A549 (cell line): ENCODE data around the gene SNUPN.
"Not testable (repeated sequence)": the region's sequence is repeated elsewhere in the genome, so short reads cannot be mapped to it uniquely, and the experiment has no call there.

Experiments used
- CTCF ChIP-seq: fragments of >200 bp; sonication (Bioruptor Twin); formaldehyde crosslinking; IDR thresholded peaks from 3 replicates; pipeline ENCODE4 v1.5.1; 2016
- E2F6 ChIP-seq: IDR thresholded peaks from 2 replicates; pipeline ENCODE4 v1.6.1; 2012; ENCODE audit warnings: low read depth, borderline replicate concordance
- EHF ChIP-seq: fragments of 250-450 bp; sonication (Bioruptor Pico); IDR thresholded peaks from 2 replicates; pipeline ENCODE4 v1.5.0; 2020; ENCODE audit warnings: mild to moderate bottlenecking
- EP300 ChIP-seq, 2 experiments: fragments of >200 bp; sonication (Bioruptor Twin); formaldehyde crosslinking; IDR thresholded peaks; 2 replicates in 1 of 2; 3 replicates in 1 of 2; pipeline ENCODE4 v1.6.1; 2016 to 2017
- MAZ ChIP-seq: fragments of 150-350 bp; IDR thresholded peaks from 2 replicates; pipeline ENCODE4 v1.6.1; 2014; ENCODE audit warnings: antibody characterized with exemption, low read depth, low read length, borderline replicate concordance
- MYC ChIP-seq: IDR thresholded peaks from 2 replicates; pipeline ENCODE4 v1.6.1; 2012; ENCODE audit warnings: mild to moderate bottlenecking, inconsistent platforms, low read length, improper control_type of control experiment, borderline replicate concordance
- NPAS2 ChIP-seq: fragments of 250-450 bp; sonication (Bioruptor Pico); IDR thresholded peaks from 2 replicates; pipeline ENCODE4 v1.8.0; 2022; ENCODE audit warnings: mild to moderate bottlenecking, moderate library complexity, borderline replicate concordance
- POLR2AphosphoS2 ChIP-seq: conservative IDR thresholded peaks from 2 replicates; pipeline ENCODE4 v1.6.1; 2012; ENCODE audit warnings: low read length, improper control_type of control experiment, inconsistent platforms
- RAD21 ChIP-seq, 2 experiments: fragments of >200 bp in 1 of 2; sonication (Bioruptor Twin) in 1 of 2; formaldehyde crosslinking in 1 of 2; IDR thresholded peaks in 1 of 2; conservative IDR thresholded peaks in 1 of 2; 2 replicates in 1 of 2; 3 replicates in 1 of 2; pipeline ENCODE4 v1.6.1; 2012 to 2018; ENCODE audit warnings: inconsistent platforms in 1 of 2
- REST ChIP-seq: fragments of 200-600 bp; sonication (generic); IDR thresholded peaks from 2 replicates; pipeline ENCODE4 v1.6.1; 2016; ENCODE audit warnings: antibody characterized with exemption, mild to moderate bottlenecking, moderate library complexity
- ZNF302 ChIP-seq: fragments of 250-450 bp; sonication (Bioruptor Pico); IDR thresholded peaks from 2 replicates; pipeline ENCODE4 v1.9.0; 2021; ENCODE audit warnings: inconsistent platforms, mild to moderate bottlenecking, moderate library complexity

GRCh38 chr15:75558955-75559354 is 66.6 kb downstream of the SNUPN start:
- not testable (repeated sequence) for TF ChIP-seq RAD21 (conservative IDR thresholded peaks at IDR 0.05 in 1 of 2, IDR thresholded peaks at IDR 0.05 in 1 of 2); CTCF; POLR2AphosphoS2; EP300 (IDR thresholded peaks at IDR 0.05); E2F6; MAZ; ZNF302 (CRISPR knock-in tag); EHF (CRISPR knock-in tag); REST; MYC; NPAS2
